ENCODE measurements around the gene SLC6A4.
"Not testable (repeated sequence)": the region's sequence is repeated elsewhere in the genome, so short reads cannot be mapped to it uniquely, and the experiment has no call there.

Gene SLC6A4

DNA sequence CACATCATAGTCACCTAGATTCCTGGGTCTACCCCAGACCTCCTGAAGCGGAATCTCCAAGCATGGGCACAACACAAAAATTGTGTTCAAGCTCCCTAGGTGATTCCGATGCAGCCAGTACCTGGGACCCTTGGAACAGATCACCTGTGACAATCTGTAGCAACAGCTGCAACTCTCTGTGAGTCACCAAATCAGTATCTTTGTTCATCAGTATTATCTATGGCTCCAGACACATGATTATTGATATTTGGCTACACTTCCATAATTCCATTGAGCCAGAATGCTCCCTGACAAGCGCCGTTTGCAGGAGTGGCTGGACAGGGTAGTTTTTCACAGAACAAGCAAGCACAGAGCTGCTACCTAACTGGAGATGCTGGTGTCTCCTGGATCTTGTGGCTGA, 16.2 kb downstream of the SLC6A4 start:
- no peak for DNase-seq

DNA sequence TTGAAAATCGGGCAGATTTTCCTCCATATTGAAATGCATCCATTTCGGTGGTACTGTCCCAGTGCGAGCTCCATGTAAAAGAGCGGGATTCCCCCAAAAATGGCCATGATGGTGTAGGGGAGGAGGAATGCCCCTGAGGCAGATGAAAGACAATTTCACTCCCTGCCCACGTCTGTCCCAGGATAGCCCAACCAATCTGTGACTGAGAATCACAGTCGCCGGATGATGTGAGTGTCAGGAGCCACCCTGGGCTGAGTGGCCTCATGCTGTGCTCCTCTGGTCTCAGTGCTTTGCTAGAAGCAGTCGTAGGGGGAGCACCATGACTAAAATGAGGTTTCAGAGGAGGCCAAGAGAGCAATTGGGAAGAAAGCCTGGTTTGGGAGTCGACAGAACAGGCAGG, 16.7 kb downstream of the SLC6A4 start:
- no peak for DNase-seq

- DNase-seq, result no peak
Observed at GRCh38 chr17:30217746-30218245, 17.7 kb downstream of the SLC6A4 start.

GRCh38 chr17:30217054-30217453, 18.4 kb downstream of the SLC6A4 start:
- no peak for DNase-seq

- no peak for DNase-seq
Observed at GRCh38 chr17:30212750-30213149, 22.7 kb downstream of the SLC6A4 start.

GRCh38 chr17:30211371-30211770, 24.1 kb downstream of the SLC6A4 start:
- DNase-seq, result no peak

- DNase-seq, result no peak
Observed at GRCh38 chr17:30210901-30211300, 24.6 kb downstream of the SLC6A4 start.

DNA sequence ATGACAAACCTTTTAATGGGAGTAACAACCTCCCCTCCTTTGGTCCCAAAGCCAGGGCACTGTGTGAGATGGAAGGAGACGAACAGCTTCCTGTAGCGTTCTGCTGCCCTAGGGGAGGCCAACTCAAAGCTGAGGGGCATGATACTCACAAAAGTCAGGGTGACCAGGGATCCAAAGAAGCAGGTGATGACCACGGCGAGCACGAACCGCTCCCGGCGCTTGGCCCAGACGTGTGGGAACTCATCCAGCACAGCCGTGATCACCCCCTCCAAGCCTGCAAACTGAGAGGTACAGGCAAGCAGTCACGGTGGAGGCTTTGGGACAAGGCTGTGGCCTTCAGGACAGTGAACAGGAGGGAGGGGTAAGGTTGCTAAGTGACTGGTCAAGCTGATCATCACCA, 25.1 kb downstream of the SLC6A4 start:
- DNase-seq, result no peak

GRCh38 chr17:30209930-30210329, 25.6 kb downstream of the SLC6A4 start:
- DNase-seq, result no peak

GRCh38 chr17:30208214-30208613, 27.3 kb downstream of the SLC6A4 start:
- DNase-seq, result no peak

- no peak for DNase-seq
Observed at GRCh38 chr17:30207655-30208054, 27.8 kb downstream of the SLC6A4 start.

GRCh38 chr17:30203471-30203981, 32.0 kb downstream of the SLC6A4 start:
- DNase-seq, result no peak

DNA sequence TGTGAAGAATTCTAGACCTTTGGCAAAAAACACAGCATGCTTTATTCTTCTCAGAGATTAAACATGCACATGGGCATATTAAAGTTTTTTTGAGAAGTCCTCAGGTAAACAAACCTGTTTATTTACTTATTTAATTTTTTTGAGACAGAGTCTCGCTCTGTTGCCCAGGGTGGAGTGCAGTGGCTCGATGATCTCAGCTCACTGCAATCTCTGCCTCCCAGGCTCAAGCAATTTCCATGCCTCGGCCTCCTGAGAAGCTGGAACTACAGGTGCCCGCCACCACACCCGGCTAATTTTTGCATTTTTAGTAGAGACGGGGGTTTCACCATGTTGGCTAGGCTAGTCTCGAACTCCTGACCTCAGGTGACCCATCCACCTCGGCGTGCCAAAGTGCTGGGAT, 34.8 kb downstream of the SLC6A4 start:
- DNase-seq, result not testable (repeated sequence)

GRCh38 chr17:30200106-30200505, 35.4 kb downstream of the SLC6A4 start:
- no peak for DNase-seq

DNA sequence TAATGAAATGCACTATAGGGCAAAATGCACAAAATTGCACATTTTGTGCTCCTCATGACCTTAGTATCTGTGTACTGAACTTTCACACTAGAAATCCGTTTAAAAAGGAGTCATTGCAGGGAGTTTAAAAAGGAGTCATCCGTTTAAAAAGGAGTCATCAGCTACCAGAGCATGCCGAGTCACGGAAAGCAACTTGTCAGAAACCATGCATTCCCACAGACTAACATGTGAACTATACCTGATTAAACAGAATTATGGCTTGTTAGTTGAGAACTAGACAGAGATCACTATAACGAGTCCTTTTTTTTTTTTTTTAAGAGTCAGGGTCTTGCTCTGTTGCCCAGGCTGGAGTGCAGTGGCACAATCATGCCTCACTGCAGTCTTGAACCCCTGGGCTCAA, 35.9 kb downstream of the SLC6A4 start:
- no peak for DNase-seq

DNA sequence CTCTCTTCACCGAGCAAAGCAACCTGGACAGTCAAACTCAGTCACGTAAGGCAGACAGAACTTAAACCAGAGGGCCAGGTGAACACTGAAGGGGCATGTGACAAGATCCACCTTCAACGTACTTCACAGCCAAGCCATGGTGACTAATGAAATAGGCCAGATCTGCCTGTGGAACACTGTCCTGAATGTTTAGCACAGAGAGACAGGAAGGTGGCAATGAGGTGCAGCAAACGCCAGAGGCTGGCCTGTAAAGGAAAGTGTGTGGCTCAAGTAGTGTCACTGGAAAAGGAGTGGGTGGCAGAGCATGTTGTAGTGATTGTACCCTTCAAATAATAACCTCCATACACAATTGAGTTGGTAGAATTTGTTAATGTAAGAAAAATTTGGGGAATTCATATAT, 38.1 kb downstream of the SLC6A4 start:
- DNase-seq, result no peak

DNA sequence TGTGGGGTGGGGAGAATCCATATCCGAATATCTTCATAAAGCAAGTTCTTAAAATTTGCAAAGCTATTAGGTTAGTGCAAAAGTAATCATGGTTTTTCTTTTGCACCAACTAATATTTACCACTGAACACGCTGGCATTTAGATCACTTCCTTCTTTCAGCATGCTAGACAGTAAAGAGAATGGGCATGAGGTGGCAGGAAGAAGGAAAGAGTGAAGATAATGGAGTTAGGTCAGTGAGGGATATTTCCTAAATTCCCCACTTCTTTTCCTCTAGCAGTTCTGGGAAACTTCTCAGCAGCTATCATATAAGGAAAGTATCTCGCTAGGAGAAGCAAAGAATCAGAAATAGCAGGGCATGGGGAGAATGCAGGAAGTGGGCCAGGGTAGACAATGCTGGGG, 39.0 kb downstream of the SLC6A4 start:
- no peak for DNase-seq

DNA sequence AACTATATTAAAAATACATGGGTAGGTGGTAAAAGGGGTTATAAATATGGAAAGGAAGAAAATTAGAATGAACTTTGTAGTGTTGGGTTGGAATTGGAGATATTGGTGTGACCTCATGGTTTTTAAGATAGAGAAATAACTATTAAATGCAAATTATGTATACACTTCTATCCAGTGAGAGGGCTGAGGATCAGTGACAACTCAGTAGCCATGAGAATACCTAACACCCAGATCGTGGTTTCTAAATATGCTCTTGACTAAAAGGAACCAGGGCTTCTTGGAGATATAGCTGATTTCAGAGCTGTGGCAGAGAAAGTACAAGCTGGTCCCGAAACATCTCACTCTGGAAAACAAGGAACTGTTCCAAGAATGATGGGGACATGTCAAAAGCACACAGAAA, 44.4 kb downstream of the SLC6A4 start:
- DNase-seq, result no peak

DNA sequence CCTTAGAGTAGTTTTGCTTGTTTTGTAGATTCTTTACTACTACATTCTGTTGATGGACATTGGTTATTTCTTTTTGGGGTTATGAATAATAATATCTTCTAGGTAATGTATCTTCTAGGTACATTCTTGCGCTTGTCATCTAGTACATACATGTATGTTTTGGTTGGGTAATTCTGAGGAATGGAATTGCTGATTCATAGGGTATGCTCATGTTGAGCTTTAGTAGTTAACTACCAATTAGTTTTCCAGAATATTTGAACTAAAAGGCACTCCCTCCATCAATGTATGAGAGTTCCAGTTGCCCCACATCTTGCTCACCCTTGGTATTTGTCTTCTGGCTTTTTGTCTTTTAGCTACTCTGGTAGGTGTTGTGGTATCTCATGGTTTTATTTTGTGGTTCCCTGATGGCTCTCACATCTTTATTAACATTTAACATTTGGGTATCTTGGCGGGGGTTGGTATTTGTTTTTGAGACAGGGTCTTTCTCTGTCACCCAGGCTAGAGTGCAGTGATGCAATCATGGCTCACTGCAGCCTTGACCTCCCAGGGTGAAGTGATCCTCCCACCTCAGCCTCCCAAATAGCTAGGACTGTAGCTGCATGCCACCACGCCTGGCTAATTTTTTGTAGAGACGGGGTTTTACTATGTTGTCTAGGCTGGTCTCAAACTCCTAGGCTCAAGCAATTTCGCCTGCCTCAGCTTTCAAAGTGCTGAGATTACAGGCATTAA, 47.1 kb downstream of the SLC6A4 start:
- DNase-seq, result no peak

DNA sequence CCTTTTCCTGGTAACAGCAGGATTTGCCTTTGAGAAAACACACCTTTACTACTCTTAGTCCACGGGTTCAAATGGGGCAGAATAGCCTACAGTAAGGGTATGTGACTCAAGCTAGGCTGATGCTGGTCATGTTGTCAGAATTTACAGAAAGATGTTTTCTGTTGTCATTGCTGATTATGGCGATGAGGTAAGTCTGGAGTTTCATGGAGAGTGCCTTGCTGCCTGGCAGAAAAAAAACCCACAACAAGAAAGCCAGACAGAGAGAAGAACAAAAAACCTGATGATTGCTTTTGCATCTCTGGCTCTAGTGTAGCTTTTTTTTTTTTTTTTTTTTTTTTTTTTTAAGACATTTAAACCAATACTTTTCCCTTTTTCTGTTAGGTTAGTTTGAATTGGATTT, 47.9 kb downstream of the SLC6A4 start:
- no peak for DNase-seq

- DNase-seq, result no peak
Observed at GRCh38 chr17:30186761-30187160, 48.7 kb downstream of the SLC6A4 start.

DNA sequence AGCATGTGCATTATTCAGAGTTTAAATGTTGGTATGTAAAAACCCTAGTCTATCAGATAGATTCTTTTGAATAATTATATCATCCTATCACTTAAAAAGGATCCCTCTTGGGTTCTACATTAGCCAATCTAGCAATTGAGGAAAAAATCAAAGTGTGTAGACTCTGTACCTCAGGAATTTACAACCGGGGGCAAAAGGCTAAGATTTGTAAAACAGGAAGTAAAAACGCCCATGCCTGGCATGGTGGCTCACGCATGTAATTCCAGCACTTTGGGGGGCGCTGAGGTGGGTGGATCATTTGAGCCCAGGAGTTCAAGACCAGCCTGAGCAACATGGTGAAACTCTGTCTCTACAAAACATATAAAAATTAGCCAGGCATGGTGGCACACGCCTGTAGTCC, 58.6 kb downstream of the SLC6A4 start:
- no peak for DNase-seq

GRCh38 chr17:30174556-30174955, 60.9 kb downstream of the SLC6A4 start:
- no peak for DNase-seq

- DNase-seq, result peak; percentile 1
Observed at GRCh38 chr17:30173649-30174048, 61.8 kb downstream of the SLC6A4 start.

GRCh38 chr17:30172560-30172959, 62.9 kb downstream of the SLC6A4 start:
- no peak for DNase-seq

Measured in CD4-positive, alpha-beta T cell treated with Interleukin-21 for 1 hour (primary cell).